Calu3 (cell line): ENCODE results near the gene SLAMF9. TPM values are rescaled to one million over a fixed set of nuclear protein-coding genes. Genes with fewer than 3 reads are reported as not detected.

Experiments used
- BruUV-seq: library from RNA; stranded (reverse); fragments of 400-500 nt; replicated peaks from 2 replicates; lab custom pipeline; 2021; lab: Mats Ljungman, UMichigan
- CTCF ChIA-PET: fragments of 300-600 bp; sonication (Branson Sonifier 250); formaldehyde crosslinking; loops from one replicate; lab custom pipeline; 2022; ENCODE audit warnings: antibody characterized with exemption; lab: Charles Lee
- DNase-seq: peaks from one replicate; pipeline ENCODE4 v3.0.0; 2022
- H3K27ac Mint-ChIP-seq: one replicate; pipeline ENCODE4 v1.8.0; 2022; ENCODE audit warnings: mixed read lengths; ENCODE audit not compliant: unreplicated experiment
- H3K27me3 Mint-ChIP-seq: one replicate; pipeline ENCODE4 v1.8.0; 2022; ENCODE audit warnings: mixed read lengths; ENCODE audit not compliant: unreplicated experiment
- H3K36me3 Mint-ChIP-seq: one replicate; pipeline ENCODE4 v1.8.0; 2022; ENCODE audit warnings: mild to moderate bottlenecking, moderate library complexity, mixed read lengths; ENCODE audit not compliant: insufficient read depth, unreplicated experiment
- H3K4me1 Mint-ChIP-seq: one replicate; pipeline ENCODE4 v1.8.0; 2022; ENCODE audit warnings: mild to moderate bottlenecking, low read depth, mixed read lengths; ENCODE audit not compliant: unreplicated experiment
- H3K4me3 Mint-ChIP-seq: one replicate; pipeline ENCODE4 v1.8.0; 2022; ENCODE audit warnings: mild to moderate bottlenecking, low read depth, moderate library complexity, mixed read lengths; ENCODE audit not compliant: unreplicated experiment
- H3K9me3 Mint-ChIP-seq: one replicate; pipeline ENCODE4 v1.8.0; 2022; ENCODE audit warnings: low read depth, mixed read lengths; ENCODE audit not compliant: unreplicated experiment
- CTCF ChIP-seq: fragments of 200-600 bp; IDR thresholded peaks from one replicate; pipeline ENCODE4 v1.8.0; 2022; ENCODE audit warnings: antibody characterized with exemption; ENCODE audit not compliant: unreplicated experiment
- intact Hi-C: fragments of 100-400 bp; cut with micrococcal nuclease; formaldehyde crosslinking; loops from one replicate; pipeline ENCODE4 v1.10.0; 2022; ENCODE audit not compliant: unreplicated experiment
- total RNA-seq: library from RNA; stranded (reverse); gene quantifications from 2 replicates; pipeline ENCODE4 v1.2.3, GENCODE V29; 2022

Gene SLAMF9
- total RNA-seq, 1 experiment from 2014 or later, result not detected

- Mint-ChIP-seq H3K27ac (peak overlapping the region; percentile 61), H3K9me3 (no peaks in the 10 kb centered on the region), H3K4me3 (peak overlapping the region; percentile 15), H3K27me3 (no peaks in the 10 kb centered on the region), H3K36me3 (peaks cover 63% of the 10 kb centered on the region), H3K4me1 (peaks cover 92% of the 10 kb centered on the region)
- intact Hi-C loops, result loop anchor here (1.0 kb wide), 1 partner anchor 9 kb away; no protein-coding TSS in a partner anchor
- BruUV-seq, result no TSS peak
- peak; percentile 49 for DNase-seq
- no peak for TF ChIP-seq CTCF
- CTCF ChIA-PET, result interaction anchor here (0.6 to 1.7 kb wide), 7 partner anchors 8 to 25 kb away, joined by 3 to 5 read pairs (median 3); partner anchors contain the start of gene TAGLN2
Measured at GRCh38 chr1:159914252-159915018, 39.6 kb downstream of the SLAMF9 start.

- Mint-ChIP-seq H3K4me1 (peaks cover 97% of the 10 kb centered on the region), H3K27me3 (no peaks in the 10 kb centered on the region), H3K4me3 (peak overlapping the region; percentile 15), H3K27ac (peak overlapping the region; percentile 61), H3K9me3 (no peaks in the 10 kb centered on the region), H3K36me3 (peaks cover 56% of the 10 kb centered on the region)
- TF ChIP-seq CTCF, result no peak
- DNase-seq, result peak; percentile 67
- CTCF ChIA-PET, result interaction anchor here (0.6 to 1.0 kb wide), 4 partner anchors 9 to 24 kb away, joined by 3 to 4 read pairs (median 3); partner anchors contain the start of gene TAGLN2
- no TSS peak for BruUV-seq
- intact Hi-C loops, result loop anchor here (1.0 kb wide), 1 partner anchor 10 kb away; no protein-coding TSS in a partner anchor
Measured at GRCh38 chr1:159913451-159914192, 40.4 kb downstream of the SLAMF9 start.

- Mint-ChIP-seq H3K27ac (peak overlapping the region; percentile 100), H3K27me3 (no peaks in the 10 kb centered on the region), H3K4me3 (no peak overlapping the region), H3K36me3 (peaks cover 46% of the 10 kb centered on the region), H3K4me1 (peaks cover 99% of the 10 kb centered on the region), H3K9me3 (no peaks in the 10 kb centered on the region)
- DNase-seq, result no peak
- intact Hi-C loops, result no loop called here
- CTCF ChIA-PET, result interaction anchor here (1.1 kb wide), 1 partner anchor 11 kb away, joined by 4 read pairs; the partner anchor contains the start of gene CFAP45
- BruUV-seq, result no TSS peak
- no peak for TF ChIP-seq CTCF
Measured at GRCh38 chr1:159911326-159912070, 42.5 kb downstream of the SLAMF9 start.
